ENCODE results near the gene TIMM8B.
"Not testable (repeated sequence)": the region's sequence is repeated elsewhere in the genome, so short reads cannot be mapped to it uniquely, and the experiment has no call there.

The TIMM8B gene

GRCh38 chr11:112051768-112052167, 34.8 kb downstream of the TIMM8B start:
- DNase-seq (ENCODE audit: low read depth), result no peak
- no peak for TF ChIP-seq CTCF (IDR thresholded peaks at IDR 0.05; ENCODE audit: control insufficient read depth, extremely low read depth, insufficient read depth)
- H3K4me3 ChIP-seq (ENCODE audit: low read depth, low read length), result no peak overlapping the region

GRCh38 chr11:112050721-112051120, 35.8 kb downstream of the TIMM8B start:
- TF ChIP-seq CTCF (IDR thresholded peaks at IDR 0.05; ENCODE audit: control insufficient read depth, extremely low read depth, insufficient read depth), result no peak
- no peak overlapping the region for H3K4me3 ChIP-seq (ENCODE audit: low read depth, low read length)
- DNase-seq (ENCODE audit: low read depth), result no peak

GRCh38 chr11:112049777-112050176, 36.8 kb downstream of the TIMM8B start:
- H3K4me3 ChIP-seq (ENCODE audit: low read depth, low read length), result no peak overlapping the region
- DNase-seq (ENCODE audit: low read depth), result no peak
- TF ChIP-seq CTCF (IDR thresholded peaks at IDR 0.05; ENCODE audit: control insufficient read depth, extremely low read depth, insufficient read depth), result no peak

- not testable (repeated sequence) for H3K4me3 ChIP-seq (ENCODE audit: low read depth, low read length); DNase-seq (ENCODE audit: low read depth)
Measured at GRCh38 chr11:112048256-112048655, 38.3 kb downstream of the TIMM8B start.

- not testable (repeated sequence) for H3K4me3 ChIP-seq (ENCODE audit: low read depth, low read length); DNase-seq (ENCODE audit: low read depth)
Measured at GRCh38 chr11:112046647-112047046, 39.9 kb downstream of the TIMM8B start.

GRCh38 chr11:112044961-112045360, 41.6 kb downstream of the TIMM8B start:
- TF ChIP-seq CTCF (IDR thresholded peaks at IDR 0.05; ENCODE audit: control insufficient read depth, extremely low read depth, insufficient read depth), result no peak
- no peak overlapping the region for H3K4me3 ChIP-seq (ENCODE audit: low read depth, low read length)
- DNase-seq (ENCODE audit: low read depth), result no peak

- no peak for DNase-seq (ENCODE audit: low read depth)
- H3K4me3 ChIP-seq (ENCODE audit: low read depth, low read length), result no peak overlapping the region
- no peak for TF ChIP-seq CTCF (IDR thresholded peaks at IDR 0.05; ENCODE audit: control insufficient read depth, extremely low read depth, insufficient read depth)
Measured at GRCh38 chr11:112042961-112043304, 43.6 kb downstream of the TIMM8B start.

GRCh38 chr11:112042161-112042960, 44.2 kb downstream of the TIMM8B start:
- no peak for TF ChIP-seq CTCF (IDR thresholded peaks at IDR 0.05; ENCODE audit: control insufficient read depth, extremely low read depth, insufficient read depth)
- no peak overlapping the region for H3K4me3 ChIP-seq (ENCODE audit: low read depth, low read length)
- no peak for DNase-seq (ENCODE audit: low read depth)
